Muscle layer of duodenum (tissue), 2 donors: ENCODE measurements around the gene LHCGR.
A peak's percentile ranks its signal among the peaks of the same experiment; 100 is the strongest.

Experiments used
- H3K27ac ChIP-seq: one replicate; pipeline ENCODE4 v1.7.0; 2013; ENCODE audit warnings: mild to moderate bottlenecking, low read length
- H3K27me3 ChIP-seq: one replicate; pipeline ENCODE4 v1.7.0; 2013; ENCODE audit warnings: low read depth, mild to moderate bottlenecking, control low read depth, low read length
- H3K36me3 ChIP-seq, 2 donors: one replicate each; pipeline ENCODE4 v1.7.0; 2013; ENCODE audit warnings: low read length in 2 of 2, control low read depth in 1 of 2, mild to moderate bottlenecking in 1 of 2; ENCODE audit not compliant: insufficient read depth in 2 of 2, control insufficient read depth in 1 of 2
- H3K4me1 ChIP-seq, 2 donors: one replicate each; pipeline ENCODE4 v1.7.0; 2013; ENCODE audit warnings: low read length in 2 of 2, mild to moderate bottlenecking in 2 of 2, control low read depth in 1 of 2, moderate library complexity in 1 of 2; ENCODE audit not compliant: insufficient read depth in 2 of 2, control insufficient read depth in 1 of 2
- H3K4me3 ChIP-seq, 2 donors: one replicate each; pipeline ENCODE4 v1.7.0; 2013; ENCODE audit warnings: low read length in 2 of 2, low read depth in 1 of 2, mild to moderate bottlenecking in 1 of 2
- H3K9me3 ChIP-seq, 2 donors: one replicate each; pipeline ENCODE4 v1.7.0; 2013; ENCODE audit warnings: low read length in 2 of 2, control low read depth in 1 of 2, mild to moderate bottlenecking in 1 of 2; ENCODE audit not compliant: control insufficient read depth in 1 of 2
- donor health status: healthy.

LHCGR gene

GRCh38 chr2:48755473-48755872 is at the start of gene LHCGR:
Gene LHCGR, minus strand, starts transcription at chr2:48755724. Its CDS starts 53 bp downstream, at chr2:48755671.
- H3K4me1 ChIP-seq: peaks cover 0 to 6% of the 10 kb centered on the region in 2 donors
- no peaks in the 10 kb centered on the region for H3K9me3 ChIP-seq
- peak within 1 kb of the TSS in 1 of 2 donors; percentile 51 for H3K4me3 ChIP-seq
- H3K36me3 ChIP-seq: no peaks in the 10 kb centered on the region
- no peak within 1 kb of the TSS for H3K27ac ChIP-seq
- no peaks in the 10 kb centered on the region for H3K27me3 ChIP-seq

- H3K27ac ChIP-seq: no peak overlapping the region
- H3K9me3 ChIP-seq: no peaks in the 10 kb centered on the region
- H3K27me3 ChIP-seq: no peaks in the 10 kb centered on the region
- no peaks in the 10 kb centered on the region for H3K4me1 ChIP-seq
- H3K4me3 ChIP-seq: no peak overlapping the region
- no peaks in the 10 kb centered on the region for H3K36me3 ChIP-seq
Measured at GRCh38 chr2:48799601-48800000, 44.1 kb upstream of the LHCGR start.

- Histone ChIP-seq H3K9me3 (no peaks in the 10 kb centered on the region), H3K4me3 (no peak overlapping the region)
Measured at GRCh38 chr2:48795065-48795464, 39.5 kb upstream of the LHCGR start.

GRCh38 chr2:48793671-48794070 is 38.1 kb upstream of the LHCGR start:
- H3K27me3 ChIP-seq: no peaks in the 10 kb centered on the region
- H3K9me3 ChIP-seq: no peaks in the 10 kb centered on the region
- H3K4me1 ChIP-seq: no peaks in the 10 kb centered on the region
- H3K4me3 ChIP-seq: no peak overlapping the region
- H3K27ac ChIP-seq: no peak overlapping the region
- peaks cover 0 to 11% of the 10 kb centered on the region in 2 donors for H3K36me3 ChIP-seq

More at GRCh38 chr2:48795065-48795464, 39.5 kb upstream of the LHCGR start:
- Histone ChIP-seq H3K27ac (no peak overlapping the region), H3K27me3 (no peaks in the 10 kb centered on the region), H3K4me1 (no peaks in the 10 kb centered on the region), H3K36me3 (peaks cover 0 to 3% of the 10 kb centered on the region in 2 donors)

DNA sequence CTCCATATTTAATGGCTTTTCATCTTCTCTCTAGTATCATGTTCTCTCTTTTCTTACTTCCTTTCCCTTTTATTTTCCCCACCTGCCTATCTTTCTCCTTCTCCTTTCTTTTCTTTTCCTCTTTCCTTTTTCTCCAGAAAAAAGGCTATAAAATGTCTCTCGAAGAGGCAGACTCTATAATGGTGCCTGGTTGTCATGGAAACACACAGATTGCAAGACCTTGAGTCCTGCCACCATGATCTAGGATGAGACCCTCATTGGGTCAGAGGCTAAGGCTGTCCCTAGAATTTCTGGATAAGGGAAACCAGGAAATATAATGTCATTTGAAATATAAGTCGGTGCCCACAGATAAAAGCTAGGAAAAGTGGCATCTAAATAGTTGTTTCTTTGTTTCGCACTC is 36.5 kb upstream of the LHCGR start:
- Histone ChIP-seq H3K27ac (no peak overlapping the region), H3K4me3 (no peak overlapping the region), H3K36me3 (peaks cover 0 to 11% of the 10 kb centered on the region in 2 donors), H3K4me1 (no peaks in the 10 kb centered on the region), H3K9me3 (no peaks in the 10 kb centered on the region), H3K27me3 (no peaks in the 10 kb centered on the region)

GRCh38 chr2:48790407-48791170 is 35.1 kb upstream of the LHCGR start:
- Histone ChIP-seq H3K4me1 (no peaks in the 10 kb centered on the region), H3K36me3 (peaks cover 0 to 11% of the 10 kb centered on the region in 2 donors), H3K4me3 (no peak overlapping the region), H3K9me3 (no peaks in the 10 kb centered on the region), H3K27ac (no peak overlapping the region), H3K27me3 (no peaks in the 10 kb centered on the region)

GRCh38 chr2:48787580-48787979 is 32.1 kb upstream of the LHCGR start:
- Histone ChIP-seq H3K4me1 (no peaks in the 10 kb centered on the region), H3K9me3 (no peaks in the 10 kb centered on the region), H3K36me3 (peaks cover 0 to 11% of the 10 kb centered on the region in 2 donors), H3K27ac (no peak overlapping the region), H3K4me3 (no peak overlapping the region), H3K27me3 (no peaks in the 10 kb centered on the region)

DNA sequence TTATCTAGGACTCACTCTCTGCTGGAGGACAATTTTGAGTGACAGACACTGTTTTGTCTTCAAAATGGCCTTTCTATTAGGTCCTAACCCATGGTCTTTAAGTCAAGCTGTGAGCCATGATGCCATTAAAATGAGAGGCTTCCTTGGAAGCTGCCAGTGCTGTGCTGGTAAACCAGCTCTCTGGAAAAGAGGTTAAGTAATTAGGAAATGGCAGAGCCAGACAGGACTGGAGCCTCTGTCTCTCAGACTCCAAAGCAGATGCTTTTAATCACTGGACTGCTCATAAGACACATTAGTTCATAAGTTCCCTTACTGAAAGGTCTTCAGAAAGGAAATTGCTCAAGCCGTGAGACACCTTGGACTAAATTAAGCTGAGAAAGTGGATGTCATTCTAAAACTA is 25.8 kb upstream of the LHCGR start:
- Histone ChIP-seq H3K9me3 (no peaks in the 10 kb centered on the region), H3K27ac (no peak overlapping the region), H3K4me3 (no peak overlapping the region), H3K36me3 (no peaks in the 10 kb centered on the region), H3K4me1 (no peaks in the 10 kb centered on the region), H3K27me3 (no peaks in the 10 kb centered on the region)

- no peak overlapping the region for H3K4me3 ChIP-seq
- no peaks in the 10 kb centered on the region for H3K36me3 ChIP-seq
- H3K27ac ChIP-seq: no peak overlapping the region
- no peaks in the 10 kb centered on the region for H3K27me3 ChIP-seq
- H3K9me3 ChIP-seq: no peaks in the 10 kb centered on the region
- no peaks in the 10 kb centered on the region for H3K4me1 ChIP-seq
Measured at GRCh38 chr2:48779019-48779716, 23.6 kb upstream of the LHCGR start.

GRCh38 chr2:48774251-48774650 is 18.7 kb upstream of the LHCGR start:
- peaks cover 0 to 4% of the 10 kb centered on the region in 2 donors for H3K36me3 ChIP-seq
- H3K27ac ChIP-seq: no peak overlapping the region
- H3K9me3 ChIP-seq: no peaks in the 10 kb centered on the region
- H3K27me3 ChIP-seq: no peaks in the 10 kb centered on the region
- no peaks in the 10 kb centered on the region for H3K4me1 ChIP-seq
- H3K4me3 ChIP-seq: no peak overlapping the region

- no peaks in the 10 kb centered on the region for H3K27me3 ChIP-seq
- H3K36me3 ChIP-seq: peaks cover 0 to 5% of the 10 kb centered on the region in 2 donors
- no peaks in the 10 kb centered on the region for H3K4me1 ChIP-seq
- H3K27ac ChIP-seq: no peak overlapping the region
- no peaks in the 10 kb centered on the region for H3K9me3 ChIP-seq
- H3K4me3 ChIP-seq: no peak overlapping the region
Measured at GRCh38 chr2:48771241-48772014, 15.9 kb upstream of the LHCGR start.
